Fibroblast of pulmonary artery (primary cell): Measurements from ENCODE around the gene PHC2.

Experiments used
- DNase-seq: peaks from one replicate; pipeline ENCODE4 v3.0.0-alpha.2; 2010; ENCODE audit warnings: low read depth
- H3K4me3 ChIP-seq: replicated peaks from 2 replicates; pipeline ENCODE4 v1.5.1; 2011; ENCODE audit warnings: low read depth, mild to moderate bottlenecking, control low read depth, low read length, moderate library complexity
- CTCF ChIP-seq: IDR thresholded peaks from 2 replicates; pipeline ENCODE4 v1.5.1; 2011; ENCODE audit warnings: mild to moderate bottlenecking, control low read depth, low read length, inconsistent platforms; ENCODE audit errors: missing control alignments

PHC2 gene

GRCh38 chr1:33372677-33373076 lies 58.2 kb downstream of the PHC2 start:
- peak; percentile 8 for TF ChIP-seq CTCF
- DNase-seq, result no peak
- H3K4me3 ChIP-seq, result no peak overlapping the region

GRCh38 chr1:33372162-33372561 lies 58.7 kb downstream of the PHC2 start:
- no peak overlapping the region for H3K4me3 ChIP-seq

GRCh38 chr1:33371334-33371733 lies 59.6 kb downstream of the PHC2 start:
- no peak for DNase-seq
- no peak for TF ChIP-seq CTCF
- H3K4me3 ChIP-seq, result no peak overlapping the region

More at GRCh38 chr1:33372162-33372561, 58.7 kb downstream of the PHC2 start:
- no peak for DNase-seq
- no peak for TF ChIP-seq CTCF

- no peak overlapping the region for H3K4me3 ChIP-seq
- no peak for DNase-seq
- no peak for TF ChIP-seq CTCF
Measured at GRCh38 chr1:33370827-33371226, 60.1 kb downstream of the PHC2 start.

GRCh38 chr1:33370301-33370700 lies 60.6 kb downstream of the PHC2 start:
- no peak overlapping the region for H3K4me3 ChIP-seq
- DNase-seq, result peak; percentile 49
- no peak for TF ChIP-seq CTCF

GRCh38 chr1:33369764-33370163 lies 61.1 kb downstream of the PHC2 start:
- no peak for DNase-seq
- TF ChIP-seq CTCF, result no peak
- no peak overlapping the region for H3K4me3 ChIP-seq

GRCh38 chr1:33369081-33369480 lies 61.8 kb downstream of the PHC2 start:
- no peak overlapping the region for H3K4me3 ChIP-seq
- DNase-seq, result no peak
- TF ChIP-seq CTCF, result no peak
